GM23338 (cell line): ENCODE measurements around the gene TMEM30A. TPM values are rescaled to one million over a fixed set of nuclear protein-coding genes. Genes with fewer than 3 reads are reported as not detected.

Experiments
- ATAC-seq: fragments of 200-7000 bp; cut with Tn5 transposase; 3 replicates; pipeline ENCODE4 v1.9.1; 2020
- DNase-seq: peaks from one replicate; pipeline ENCODE4 v3.0.0-alpha.2; 2015; ENCODE audit warnings: low spot score
- H2AFZ ChIP-seq: fragments of 200-600 bp; sonication (generic); 2 replicates; pipeline ENCODE4 v1.8.0; 2016; ENCODE audit warnings: antibody characterized with exemption, mild to moderate bottlenecking, moderate library complexity
- H3F3A ChIP-seq: fragments of 200-600 bp; sonication (generic); replicated peaks from 2 replicates; pipeline ENCODE4 v1.8.0; 2017; ENCODE audit warnings: antibody characterized with exemption, mixed run types, low read depth
- H3K27ac ChIP-seq: fragments of 200-600 bp; sonication (generic); 2 replicates; pipeline ENCODE4 v1.6.1; 2016; ENCODE audit warnings: low read depth
- H3K27me3 ChIP-seq: fragments of 200-600 bp; sonication (generic); 2 replicates; pipeline ENCODE4 v1.8.0; 2016; ENCODE audit warnings: mild to moderate bottlenecking, mixed run types, moderate library complexity; ENCODE audit not compliant: insufficient read depth
- H3K36me3 ChIP-seq: fragments of 200-600 bp; sonication (generic); 2 replicates; pipeline ENCODE4 v1.8.0; 2016; ENCODE audit warnings: mild to moderate bottlenecking; ENCODE audit not compliant: insufficient read depth
- H3K4me1 ChIP-seq: fragments of 200-600 bp; sonication (generic); 2 replicates; pipeline ENCODE4 v1.8.0; 2016; ENCODE audit warnings: mild to moderate bottlenecking, moderate library complexity; ENCODE audit not compliant: insufficient read depth
- H3K4me2 ChIP-seq: fragments of 200-600 bp; sonication (generic); 2 replicates; pipeline ENCODE4 v1.7.1; 2017; ENCODE audit warnings: mixed run types
- H3K4me3 ChIP-seq: fragments of 200-600 bp; sonication (generic); 2 replicates; pipeline ENCODE4 v1.6.1; 2016; ENCODE audit warnings: mixed run types
- H3K79me2 ChIP-seq: fragments of 200-600 bp; sonication (generic); replicated peaks from 2 replicates; pipeline ENCODE4 v1.8.0; 2017; ENCODE audit warnings: mild to moderate bottlenecking; ENCODE audit not compliant: insufficient read depth
- H3K9me2 ChIP-seq: fragments of 200-600 bp; sonication (generic); 2 replicates; pipeline ENCODE4 v1.8.0; 2017; ENCODE audit not compliant: insufficient read depth
- H4K20me1 ChIP-seq: fragments of 200-600 bp; sonication (generic); replicated peaks from 2 replicates; pipeline ENCODE4 v1.8.0; 2017; ENCODE audit warnings: mild to moderate bottlenecking; ENCODE audit not compliant: insufficient read depth
- H3K27ac Mint-ChIP-seq: 2 replicates; pipeline ENCODE4 v1.8.0; 2020; ENCODE audit warnings: inconsistent platforms, mild to moderate bottlenecking, moderate library complexity, mixed read lengths
- H3K27me3 Mint-ChIP-seq: 3 replicates; pipeline ENCODE4 v1.8.0; 2022; ENCODE audit warnings: low read depth, mild to moderate bottlenecking, moderate library complexity, mixed read lengths, inconsistent platforms; ENCODE audit not compliant: insufficient read depth, poor library complexity
- H3K36me3 Mint-ChIP-seq: 3 replicates; pipeline ENCODE4 v1.8.0; 2021; ENCODE audit warnings: low read depth, mild to moderate bottlenecking, inconsistent platforms, moderate library complexity, mixed read lengths
- H3K4me1 Mint-ChIP-seq: 3 replicates; pipeline ENCODE4 v1.8.0; 2020; ENCODE audit warnings: mild to moderate bottlenecking, inconsistent platforms, mixed read lengths
- H3K4me3 Mint-ChIP-seq: 3 replicates; pipeline ENCODE4 v1.8.0; 2021; ENCODE audit warnings: moderate library complexity, mild to moderate bottlenecking, inconsistent platforms, mixed read lengths
- H3K9me3 Mint-ChIP-seq: 3 replicates; pipeline ENCODE4 v1.8.0; 2020; ENCODE audit warnings: moderate library complexity, mild to moderate bottlenecking, inconsistent platforms, mixed read lengths
- CREB1 ChIP-seq: fragments of 250-450 bp; sonication (Bioruptor Pico); IDR thresholded peaks from 2 replicates; pipeline ENCODE4 v1.5.0; 2020; ENCODE audit warnings: low read depth, mild to moderate bottlenecking, moderate library complexity
- CTCF ChIP-seq, 2 experiments: fragments of 200-600 bp in 1 of 2; sonication (generic) in 1 of 2; conservative IDR thresholded peaks; 2 replicates each; pipeline versions ENCODE4 v1.5.1 to v1.6.1; 2016 to 2017; ENCODE audit warnings: antibody characterized with exemption in 2 of 2, low read depth in 2 of 2, mild to moderate bottlenecking in 2 of 2, moderate library complexity in 1 of 2
- ETS1 ChIP-seq: IDR thresholded peaks from 2 replicates; pipeline ENCODE4 v1.6.1; 2016; ENCODE audit warnings: antibody characterized with exemption
- EZH2 ChIP-seq: fragments of 200-600 bp; sonication (generic); IDR thresholded peaks from one replicate; pipeline ENCODE4 v1.8.0; 2017; ENCODE audit warnings: antibody characterized with exemption, mild to moderate bottlenecking, low read depth; ENCODE audit not compliant: unreplicated experiment
- JUNB ChIP-seq: IDR thresholded peaks from one replicate; pipeline ENCODE4 v1.6.1; 2016; ENCODE audit warnings: antibody characterized with exemption; ENCODE audit not compliant: unreplicated experiment
- NANOG ChIP-seq: IDR thresholded peaks from 2 replicates; pipeline ENCODE4 v1.6.1; 2016; ENCODE audit warnings: antibody characterized with exemption, borderline replicate concordance
- POLR2AphosphoS5 ChIP-seq: IDR thresholded peaks from 2 replicates; pipeline ENCODE4 v1.6.1; 2016; ENCODE audit warnings: antibody characterized with exemption, low read depth
- REST ChIP-seq: IDR thresholded peaks from one replicate; pipeline ENCODE4 v1.6.1; 2018; ENCODE audit warnings: antibody characterized with exemption; ENCODE audit not compliant: unreplicated experiment
- STAT1 ChIP-seq: IDR thresholded peaks from one replicate; pipeline ENCODE4 v1.6.1; 2016; ENCODE audit warnings: antibody characterized with exemption; ENCODE audit not compliant: unreplicated experiment
- ZNF114 ChIP-seq: fragments of 250-450 bp; sonication (Bioruptor Pico); IDR thresholded peaks from 2 replicates; pipeline ENCODE4 v1.5.0; 2020; ENCODE audit warnings: mild to moderate bottlenecking, moderate library complexity
- ZNF331 ChIP-seq: fragments of 250-450 bp; sonication (Bioruptor Pico); IDR thresholded peaks from 2 replicates; pipeline ENCODE4 v1.5.0; 2020; ENCODE audit warnings: low read depth, mild to moderate bottlenecking, moderate library complexity
- ZNF462 ChIP-seq: fragments of 250-450 bp; sonication (Bioruptor Pico); IDR thresholded peaks from 2 replicates; pipeline ENCODE4 v1.5.0; 2020; ENCODE audit warnings: mild to moderate bottlenecking, moderate library complexity
- polyA plus RNA-seq: library from polyadenylated mRNA; unstranded; fragments of >200 nt; fragmentation: Nextera tagmentation; extraction: Ambion mirVana; gene quantifications from 2 replicates; pipeline ENCODE4 v1.2.1, GENCODE V29; 2016
- total RNA-seq: library from RNA; depleted of rRNA; stranded (reverse); fragments of >200 nt; shearing (Covaris generic); gene quantifications from 2 replicates; pipeline ENCODE4 v1.2.3, GENCODE V29; 2014

The TMEM30A gene
- total and polyA plus RNA-seq, 2 experiments from 2014 or later: 61.7 to 99.9 TPM

GRCh38 chr6:75278474-75279077 is 6.0 kb downstream of the TMEM30A start (continued):
- no peak for TF ChIP-seq ETS1
- no peak for TF ChIP-seq CTCF (conservative IDR thresholded peaks at IDR 0.05; ENCODE audit: low read depth in 2 of 2)
- TF ChIP-seq CREB1: no peak
- no peak for TF ChIP-seq ZNF114 (CRISPR knock-in tag)
- TF ChIP-seq NANOG: no peak

- H2AFZ ChIP-seq: no peak overlapping the region
- Mint-ChIP-seq H3K4me1 (peaks cover 48% of the 10 kb centered on the region), H3K27ac (no peak overlapping the region), H3K9me3 (peaks cover 22% of the 10 kb centered on the region), H3K27me3 (no peaks in the 10 kb centered on the region), H3K4me3 (no peak overlapping the region), H3K36me3 (peaks cover 56% of the 10 kb centered on the region)
- peak overlapping the region; percentile 57; the same call in 1 of the 2 replicates for H3K4me2 ChIP-seq
- H3K4me1 ChIP-seq: peaks cover 53% of the 10 kb centered on the region
- no peaks in the 10 kb centered on the region for H4K20me1 ChIP-seq
- no peak for DNase-seq
- H3K27ac ChIP-seq: 0 out of 2 replicates have a peak overlapping the region, but pooled peaks have one; percentile 52
- H3F3A ChIP-seq: no peaks in the 10 kb centered on the region
- H3K79me2 ChIP-seq: peaks cover 98% of the 10 kb centered on the region
- no peaks in the 10 kb centered on the region for H3K36me3 ChIP-seq
- H3K27me3 ChIP-seq: no peaks in the 10 kb centered on the region
- 0 out of 2 replicates have a peak, but pooled peaks cover 6% of the 10 kb centered on the region for H3K9me2 ChIP-seq
- no peak for ATAC-seq
- 0 out of 2 replicates have a peak overlapping the region, but pooled peaks have one; percentile 14 for H3K4me3 ChIP-seq
- TF ChIP-seq JUNB (no peak), NANOG (no peak), POLR2AphosphoS5 (no peak), REST (no peak), ZNF331 (no peak), ZNF462 (CRISPR knock-in tag) (no peak), ZNF114 (CRISPR knock-in tag) (no peak), STAT1 (no peak), EZH2 (no peak)
Measured at GRCh38 chr6:75275067-75275466, 9.5 kb downstream of the TMEM30A start.
